C1 segment of cervical spinal cord (tissue), 14 donors: ENCODE data around the gene RBM26.
"Not testable (repeated sequence)": the region's sequence is repeated elsewhere in the genome, so short reads cannot be mapped to it uniquely, and the experiment has no call there.

ENCODE experiments used
- DNase-seq, 14 donors: peaks; one replicate each; lab custom pipeline; 2025; lab: John Stamatoyannopoulos, UW

RBM26 gene

DNA sequence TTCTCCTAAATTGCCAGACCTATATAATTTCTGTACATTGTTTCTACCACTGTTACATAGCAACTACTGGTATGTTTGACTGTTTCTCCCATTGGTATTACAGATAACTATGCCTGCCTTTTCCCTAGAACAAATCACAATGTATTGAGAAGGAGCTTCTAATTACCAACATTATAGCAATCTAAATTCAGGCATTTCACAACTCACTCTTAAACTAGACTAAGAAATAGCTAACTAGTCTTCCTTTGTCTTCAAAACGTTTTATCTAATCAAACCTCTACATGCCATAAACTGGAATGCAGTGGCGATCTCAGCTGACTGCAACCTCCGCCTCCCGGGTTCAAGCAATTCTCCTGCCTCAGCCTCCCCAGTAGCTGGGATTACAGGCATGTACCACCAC, 18.2 kb downstream of the RBM26 start:
- no peak for DNase-seq

DNA sequence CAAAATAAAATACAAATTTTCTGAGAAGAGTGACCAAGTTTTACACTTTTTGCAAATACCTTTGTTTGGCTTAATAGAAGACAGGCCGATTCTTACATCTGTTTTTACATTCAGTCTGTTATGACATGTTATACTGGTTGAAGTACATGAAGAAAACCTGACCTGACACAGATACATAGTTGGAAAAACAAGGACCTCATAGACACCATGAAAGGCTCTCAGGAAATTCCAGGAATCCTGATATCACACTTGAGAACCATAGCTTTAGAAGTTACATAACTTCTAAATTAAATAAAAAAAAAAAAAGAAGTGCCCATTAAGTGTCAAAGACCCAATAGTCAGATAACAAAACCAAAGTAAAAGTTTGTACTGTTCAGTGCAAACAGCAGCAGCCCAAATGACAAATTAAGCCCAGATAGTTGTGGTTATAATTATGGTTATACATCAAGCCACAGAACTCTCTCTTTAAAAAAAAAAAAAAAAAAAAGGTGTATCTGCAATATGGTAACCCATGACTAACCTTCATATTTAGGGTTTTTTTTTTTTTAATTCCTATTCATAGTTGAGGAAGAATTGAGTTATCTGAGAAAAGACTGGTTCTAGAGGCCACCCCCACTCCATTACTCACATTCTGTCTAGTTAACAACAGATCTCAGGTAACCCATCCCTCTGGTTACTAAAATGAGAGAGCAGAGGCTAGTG, 19.8 kb downstream of the RBM26 start:
- DNase-seq: no peak

DNA sequence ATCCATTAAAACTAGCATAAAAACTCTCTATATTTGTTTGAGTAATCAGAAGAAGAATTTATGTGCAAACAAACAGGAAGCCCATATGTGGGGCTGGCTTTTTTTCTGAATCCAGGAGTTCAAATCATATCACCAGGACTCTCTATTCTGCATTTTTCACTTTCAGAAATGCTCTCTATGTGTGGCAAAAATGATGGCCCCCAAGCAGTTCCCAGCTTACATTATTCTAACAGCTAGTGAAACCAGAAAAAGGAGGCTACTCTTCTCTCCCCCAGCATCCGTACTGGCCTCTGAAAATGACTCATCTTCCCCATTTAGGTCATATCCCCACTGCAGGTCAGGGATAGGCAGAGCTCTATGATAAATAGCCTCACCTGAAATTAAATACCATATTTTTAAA, 20.4 kb downstream of the RBM26 start:
- DNase-seq: no peak

DNA sequence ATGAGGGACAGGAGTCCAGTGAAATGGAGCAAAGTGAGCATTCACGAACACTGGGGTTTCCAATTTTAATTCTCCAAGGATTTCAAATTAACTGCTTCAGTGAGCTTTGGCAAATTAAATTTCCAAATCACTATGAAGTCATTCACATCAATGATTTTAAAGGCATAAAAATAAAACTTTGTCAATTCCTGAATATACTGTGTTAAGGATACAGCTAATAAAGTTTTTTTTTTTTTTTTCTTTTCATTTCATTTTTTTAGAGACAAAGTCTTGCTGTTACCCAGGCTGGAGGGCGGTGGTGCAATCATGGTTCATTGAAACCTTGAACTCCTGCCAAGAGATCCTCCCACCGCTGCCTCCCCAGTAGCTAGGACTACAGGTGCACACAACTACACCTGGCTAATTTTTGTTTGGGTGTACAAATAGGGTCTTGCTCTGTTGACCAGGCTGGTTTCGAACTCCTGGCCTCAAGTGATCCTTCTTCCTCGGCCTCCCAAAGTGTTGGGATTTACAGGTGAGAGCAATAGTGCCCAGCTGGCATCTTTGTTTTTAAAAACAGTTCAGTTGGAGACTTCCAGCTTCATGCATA, 21.9 kb downstream of the RBM26 start:
- DNase-seq: no peak

DNA sequence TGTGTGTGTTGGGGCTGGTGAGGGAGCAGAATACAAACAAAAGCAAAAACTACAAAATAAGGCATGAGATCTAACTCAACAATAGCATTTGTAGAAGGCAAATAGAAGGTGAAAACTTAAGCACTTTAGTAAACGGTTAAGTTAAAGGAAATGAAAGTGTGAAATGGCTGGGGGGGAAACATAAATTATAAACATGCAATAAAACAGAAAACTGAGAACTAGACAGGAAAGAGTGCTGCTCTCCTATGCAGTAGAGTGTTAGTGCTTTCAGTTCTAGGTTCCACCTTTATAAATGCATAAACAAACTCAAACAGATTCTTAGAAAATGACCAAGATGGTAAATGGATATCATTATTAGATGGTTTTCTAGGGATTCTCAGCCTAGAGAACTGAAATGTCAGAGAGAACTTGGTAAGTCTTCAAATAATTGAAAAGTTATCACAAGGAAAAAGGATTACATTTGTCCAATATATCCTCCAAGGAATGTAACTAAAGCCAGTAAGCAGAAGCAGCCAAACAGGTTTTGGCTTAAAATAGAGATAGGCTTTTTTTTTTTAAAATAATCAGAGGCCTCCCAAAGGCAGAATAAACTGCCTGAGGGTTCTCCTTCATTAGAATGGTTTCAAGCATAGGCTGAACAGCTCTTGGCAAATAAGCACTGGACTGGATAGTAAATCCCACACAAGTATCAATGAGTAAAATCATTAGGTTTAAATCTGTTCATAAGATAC, 23.3 kb downstream of the RBM26 start:
- no peak for DNase-seq

DNA sequence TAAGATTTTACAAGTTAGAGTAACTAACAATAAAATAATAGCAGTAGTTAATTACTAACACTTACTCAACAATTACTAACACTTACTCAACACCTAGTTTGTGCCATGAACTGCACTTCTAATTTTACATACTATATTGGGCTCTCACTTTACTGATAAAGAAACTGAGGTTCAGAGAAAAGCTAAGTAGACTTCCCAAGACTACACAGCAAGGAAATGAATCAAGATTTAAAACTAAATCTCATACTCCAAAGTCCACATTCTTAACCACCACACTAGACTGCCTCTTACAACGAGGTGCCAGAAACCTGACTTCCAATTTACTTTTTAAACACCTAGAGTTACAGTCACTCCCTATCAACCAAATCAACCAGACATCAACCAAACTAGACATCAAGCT, 25.1 kb downstream of the RBM26 start:
- DNase-seq: no peak

DNA sequence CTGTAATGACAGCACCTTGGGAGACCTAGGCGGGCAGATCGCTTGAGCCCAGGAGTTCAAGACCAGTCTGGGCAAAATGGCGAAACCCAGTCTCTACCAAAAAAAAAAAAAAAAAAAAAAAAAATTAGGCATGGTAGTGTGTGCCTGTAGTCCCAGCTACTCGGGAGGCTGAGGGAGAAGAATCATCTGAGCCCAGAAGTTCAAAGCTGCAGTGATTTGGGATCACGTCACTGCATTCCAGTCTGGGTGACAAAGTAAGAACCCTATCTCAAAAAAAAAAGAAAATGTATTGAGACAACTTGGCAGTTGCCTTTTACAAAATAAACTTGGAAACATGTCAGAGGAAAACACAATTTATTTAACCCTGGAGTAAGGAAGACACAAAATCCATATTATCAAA, 26.8 kb downstream of the RBM26 start:
- DNase-seq: no peak

DNA sequence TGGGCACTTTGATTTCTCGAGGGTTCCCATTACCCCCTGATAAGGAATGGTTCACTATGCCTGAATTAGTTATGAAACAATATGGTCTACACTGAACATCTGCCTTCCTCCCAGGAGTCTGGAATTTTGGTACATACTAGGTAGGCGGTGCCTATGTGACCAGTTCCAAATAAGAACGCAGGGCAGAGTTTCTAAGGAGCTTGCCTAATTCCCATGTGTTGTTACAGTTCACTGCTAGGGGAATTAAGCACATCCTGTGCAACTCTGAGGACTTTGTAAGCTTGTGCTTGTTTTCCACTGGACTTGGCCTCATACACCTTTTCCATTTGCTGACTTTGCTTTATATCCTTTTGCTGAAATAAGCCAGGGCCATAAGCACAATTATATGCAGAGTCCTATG, 29.2 kb downstream of the RBM26 start:
- DNase-seq: no peak

DNA sequence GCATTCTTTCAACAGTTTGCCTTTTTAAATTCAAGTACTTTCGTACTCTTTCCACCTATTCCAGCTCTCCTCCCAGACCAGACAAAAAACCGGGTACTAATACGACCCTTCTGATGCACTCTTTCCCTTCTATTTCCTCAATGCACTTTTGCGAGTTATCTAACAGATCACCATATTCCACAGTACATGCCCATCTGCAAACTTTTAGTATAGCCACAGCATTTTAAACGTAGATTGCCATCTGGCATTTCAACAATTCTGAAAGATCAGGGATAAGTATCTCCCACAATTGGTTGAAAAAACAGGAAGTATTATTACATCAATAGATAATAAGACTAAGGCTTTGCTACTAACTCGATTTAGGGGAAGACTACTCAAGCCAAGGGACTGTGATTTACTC, 31.5 kb downstream of the RBM26 start:
- DNase-seq: no peak

DNA sequence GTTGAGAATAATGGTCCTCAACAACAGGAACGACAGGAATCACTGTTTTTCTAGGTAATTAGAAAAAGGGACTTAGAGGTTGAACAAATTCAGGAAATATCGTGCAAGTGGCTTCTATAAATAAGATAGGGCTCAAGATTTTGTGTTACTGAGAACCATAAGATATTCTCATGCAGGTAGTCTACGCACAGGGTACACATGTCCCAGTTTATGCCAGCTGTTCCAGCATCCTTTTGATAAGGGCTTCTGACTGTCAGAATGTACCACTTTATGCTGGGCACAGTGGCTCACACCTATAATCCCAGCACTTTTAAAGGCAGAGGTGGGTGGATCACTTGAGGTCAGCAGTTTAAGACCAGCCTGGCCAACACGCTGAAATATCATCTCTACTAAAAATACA, 32.1 kb downstream of the RBM26 start:
- DNase-seq: no peak

DNA sequence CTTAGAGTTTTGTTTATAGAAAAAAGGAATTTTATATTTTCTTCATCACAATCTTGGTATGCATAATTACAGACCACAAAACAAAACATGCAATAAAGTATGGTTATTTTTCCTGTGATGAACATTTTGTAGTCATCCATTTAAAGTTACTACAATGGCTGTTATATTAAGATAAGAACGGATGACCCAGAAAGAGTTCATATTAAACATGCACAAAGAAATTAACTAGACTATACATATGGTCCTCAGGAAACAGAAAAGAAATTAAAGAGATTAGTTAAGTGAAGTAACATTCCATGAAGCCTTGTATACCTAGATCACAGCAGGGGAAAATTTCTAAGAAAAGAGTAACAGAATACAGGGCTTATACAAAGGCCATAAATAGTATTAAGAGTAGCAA, 36.8 kb downstream of the RBM26 start:
- DNase-seq: no peak

DNA sequence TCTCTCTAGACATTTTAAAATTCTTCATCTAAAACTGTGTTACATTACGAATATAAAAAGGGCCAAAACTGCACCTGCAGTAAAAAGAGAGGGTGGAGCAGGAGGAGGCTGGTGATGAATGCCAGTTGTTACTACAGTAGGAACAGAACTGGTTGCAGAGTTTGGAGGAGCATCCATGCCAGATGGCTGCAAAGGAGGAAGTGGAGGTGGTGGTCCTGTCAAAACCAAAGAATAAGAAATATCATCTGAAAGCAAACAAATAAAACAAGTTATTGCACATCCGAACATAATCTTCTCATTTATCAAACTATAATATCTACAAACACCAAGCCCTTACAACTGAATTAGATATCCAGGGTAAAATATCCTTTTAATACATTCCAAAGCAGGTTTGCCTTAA, 40.1 kb downstream of the RBM26 start:
- DNase-seq: no peak

DNA sequence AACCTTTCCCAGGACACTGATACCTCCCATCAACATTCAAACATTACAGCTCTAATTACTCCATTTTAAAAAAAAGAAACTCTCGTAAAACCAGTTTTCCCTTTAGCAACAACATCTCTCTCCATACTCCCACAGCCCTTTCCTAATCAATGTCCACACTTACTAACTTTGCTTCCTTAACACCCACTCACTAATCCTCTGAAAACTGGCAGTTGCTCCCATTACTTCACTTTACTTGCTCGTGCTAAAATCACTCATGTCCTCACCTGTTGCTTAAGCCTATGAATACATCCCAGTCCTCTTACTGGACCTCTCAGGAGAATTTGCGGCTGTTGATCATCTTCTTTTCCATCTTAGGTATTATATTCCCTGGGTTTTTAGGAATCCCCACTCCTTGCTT, 44.8 kb downstream of the RBM26 start:
- no peak for DNase-seq

DNA sequence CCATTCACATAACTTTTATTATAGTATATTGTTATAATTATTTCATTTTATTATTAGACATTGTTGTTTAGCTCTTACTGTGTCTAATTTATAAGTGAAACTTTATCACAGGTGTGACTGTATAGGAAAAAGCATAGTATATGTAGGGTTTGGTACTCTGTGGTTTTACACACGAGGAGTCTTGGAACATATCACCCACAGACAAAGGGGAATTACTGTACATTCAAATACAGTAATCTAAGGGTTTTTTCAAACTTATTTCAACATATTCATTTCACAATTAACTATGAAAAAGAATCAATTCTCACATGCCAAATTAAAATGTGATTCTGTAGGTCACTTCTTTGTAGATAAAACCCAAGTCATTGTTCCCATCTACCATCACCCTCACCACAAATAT, 46.0 kb downstream of the RBM26 start:
- no peak for DNase-seq

DNA sequence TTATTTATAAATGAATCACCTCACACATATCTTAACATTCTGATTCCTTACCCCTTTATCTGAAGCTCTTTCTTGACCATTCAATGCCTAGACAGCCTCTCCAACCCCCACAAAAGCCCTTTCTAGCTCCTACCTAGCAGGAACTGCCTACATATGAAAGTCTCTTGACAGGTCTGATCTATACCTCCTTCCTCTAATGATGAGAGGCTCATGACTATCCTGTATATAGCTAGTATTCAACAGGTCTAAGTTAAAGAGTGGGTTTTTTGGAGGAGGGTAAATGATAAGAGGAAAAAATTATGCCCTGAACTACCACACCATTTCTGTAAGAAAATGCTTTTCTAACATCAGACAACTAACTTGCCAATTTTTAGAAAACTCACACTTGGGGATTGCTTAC, 47.0 kb downstream of the RBM26 start:
- DNase-seq: no peak

DNA sequence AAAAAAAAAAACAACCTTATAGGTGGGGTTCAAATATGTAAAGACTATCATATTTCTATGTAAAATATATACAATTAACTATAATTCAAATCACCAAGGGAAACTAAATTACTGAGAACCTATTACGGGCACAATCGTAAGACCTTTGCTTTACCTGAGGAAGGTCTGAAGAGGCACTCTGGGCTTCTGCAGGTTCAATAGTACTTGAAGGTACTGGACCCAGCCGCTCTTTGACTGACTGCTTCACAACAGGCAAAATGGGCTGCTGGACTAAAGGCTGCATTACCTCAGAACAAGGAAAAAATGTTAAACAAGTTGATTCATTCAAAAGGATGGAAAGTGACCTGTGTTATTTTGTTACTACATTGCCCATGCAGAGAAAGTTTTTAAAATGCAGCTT, 51.8 kb downstream of the RBM26 start:
- no peak for DNase-seq

DNA sequence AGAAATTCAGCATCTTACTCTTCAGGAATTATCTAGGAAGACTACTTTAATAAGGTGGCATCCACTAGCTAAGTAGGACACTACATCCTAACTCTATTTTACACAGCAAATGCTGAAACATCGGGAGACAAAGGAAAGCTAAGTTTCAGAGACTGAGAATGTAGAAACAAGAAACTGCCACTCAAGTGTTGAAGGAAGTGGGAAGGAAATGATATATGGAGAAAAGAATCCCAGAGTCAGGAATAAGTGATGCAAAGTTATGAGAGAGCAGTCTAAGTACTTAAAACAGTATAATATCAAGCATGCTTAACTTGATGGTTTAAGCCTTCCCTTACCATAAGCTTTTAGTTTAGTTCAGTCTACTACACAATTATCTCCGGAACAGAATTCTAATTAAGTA, 52.4 kb downstream of the RBM26 start:
- DNase-seq: no peak

DNA sequence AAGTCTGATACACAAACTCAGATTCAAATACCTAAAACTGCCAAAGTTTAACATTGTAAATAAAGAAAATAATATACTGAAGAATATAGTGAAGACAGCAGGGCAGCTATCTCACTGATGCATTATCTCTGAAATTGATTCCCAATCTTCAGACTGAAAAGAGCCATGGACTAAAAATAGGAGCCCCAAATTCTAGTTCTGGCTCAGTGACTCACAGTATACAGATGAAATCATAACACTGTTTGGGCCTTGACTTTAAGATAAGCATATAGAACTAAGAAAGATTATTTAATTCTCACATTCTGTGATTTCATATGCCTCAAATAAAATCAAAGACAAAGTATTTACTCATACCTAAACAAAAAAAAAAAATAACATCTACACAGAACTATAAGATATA, 53.9 kb downstream of the RBM26 start:
- no peak for DNase-seq

DNA sequence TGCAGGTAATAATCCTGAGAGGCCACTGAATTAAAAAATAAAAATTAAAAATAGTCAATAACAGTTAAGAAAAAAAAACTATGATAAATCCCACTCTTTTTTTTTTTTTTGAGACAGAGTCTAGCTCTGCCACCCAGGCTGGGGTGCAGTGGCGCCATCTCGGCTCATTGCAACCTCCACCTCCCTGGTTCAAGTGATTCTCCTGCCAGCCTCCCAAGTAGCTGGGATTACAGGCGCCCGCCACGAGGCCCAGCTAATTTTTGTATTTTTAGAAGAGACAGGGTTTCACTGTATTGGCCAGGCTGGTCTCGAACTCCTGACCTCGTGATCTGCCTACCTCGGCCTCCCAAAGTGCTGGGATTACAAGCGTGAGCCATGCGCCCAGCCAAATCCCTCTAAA, 56.4 kb downstream of the RBM26 start:
- not testable (repeated sequence) for DNase-seq

DNA sequence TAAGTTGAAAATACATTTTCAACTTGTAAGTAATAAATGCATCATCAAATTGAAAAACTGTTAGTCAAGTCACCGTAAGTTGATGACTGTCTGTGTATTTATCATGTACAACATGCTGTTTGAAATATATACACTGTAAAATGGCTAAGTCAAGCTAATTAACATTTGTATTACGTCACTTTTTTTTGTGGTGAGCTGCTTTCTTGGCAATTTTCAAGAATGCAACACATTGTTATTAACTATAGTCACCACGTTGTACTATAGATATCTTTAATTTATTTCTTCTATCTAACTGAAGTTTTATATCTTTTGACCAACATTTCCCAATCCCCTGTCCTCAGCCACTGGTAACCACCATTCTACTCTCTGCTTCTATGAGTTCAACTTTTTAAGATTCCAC, 57.0 kb downstream of the RBM26 start:
- no peak for DNase-seq

DNA sequence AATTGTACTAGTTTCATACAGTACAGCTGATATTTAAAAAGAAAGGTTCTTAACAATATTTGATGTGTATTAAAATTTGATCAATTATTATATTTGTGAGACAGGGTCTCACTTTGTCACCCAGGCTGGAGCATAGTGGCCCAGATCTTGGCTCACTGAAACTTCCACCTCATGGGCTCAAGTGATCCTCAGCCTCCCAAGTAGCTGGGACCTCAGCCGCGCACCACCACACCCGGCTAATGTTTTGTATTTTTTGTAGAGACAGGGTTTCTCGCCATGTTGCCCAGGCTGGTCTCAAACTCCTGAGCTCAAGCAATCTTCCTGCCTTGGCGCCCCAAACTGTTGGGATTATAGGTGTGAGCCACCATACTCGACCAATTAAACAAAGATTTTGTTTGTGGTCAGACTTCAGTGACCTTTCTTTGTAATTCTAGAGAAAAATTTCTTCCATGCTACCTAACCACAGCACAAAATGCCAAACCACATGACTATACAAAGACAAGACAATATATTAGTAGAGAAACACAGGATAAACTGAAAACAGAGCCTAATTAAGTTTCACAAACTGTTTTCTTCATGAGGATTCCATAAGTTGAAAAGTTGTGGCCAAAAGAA, 59.6 kb downstream of the RBM26 start:
- DNase-seq: no peak

DNA sequence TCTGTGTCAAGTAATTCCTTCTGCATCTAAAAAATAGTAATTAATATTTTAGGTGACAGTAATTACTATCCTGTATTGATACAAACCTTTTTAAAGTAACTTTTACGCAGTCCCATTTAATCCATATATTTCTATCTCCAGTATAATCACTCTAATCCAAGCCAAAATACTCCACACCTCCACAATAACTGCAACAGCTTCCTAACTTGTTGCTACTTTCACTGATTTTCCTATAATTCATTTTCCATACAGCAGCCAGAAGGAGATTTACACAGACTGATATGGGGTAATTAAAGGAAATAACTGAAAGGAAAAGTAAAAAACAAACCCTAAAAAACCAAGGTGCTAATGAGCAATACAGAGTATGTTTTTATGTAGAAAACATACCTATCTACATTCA, 64.9 kb downstream of the RBM26 start:
- DNase-seq: no peak

DNA sequence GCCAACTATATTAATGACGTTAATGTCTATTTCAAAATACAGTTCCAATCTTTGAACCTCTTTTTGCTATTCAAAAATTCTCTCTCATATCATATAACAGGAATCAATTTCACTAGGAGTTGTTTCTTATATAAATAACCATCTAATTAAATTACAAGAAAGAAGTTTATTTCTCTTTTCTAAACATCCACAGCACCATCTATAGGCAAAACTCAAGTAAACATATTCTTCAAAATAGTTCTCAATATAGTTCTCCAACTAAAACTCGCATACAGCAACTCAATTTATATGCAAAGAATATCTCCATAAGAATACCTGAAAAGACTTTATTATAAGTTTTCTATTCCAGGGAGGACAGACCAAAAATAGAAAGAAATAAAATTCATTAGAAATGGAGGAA, 65.6 kb downstream of the RBM26 start:
- DNase-seq: no peak
